Retinal pigment epithelial cell (primary cell): ENCODE results near the gene MNT.

Experiments
- DNase-seq: peaks from one replicate; pipeline ENCODE4 v3.0.0-alpha.2; 2010; ENCODE audit warnings: low read depth
- H3K4me3 ChIP-seq: 2 replicates; pipeline ENCODE4 v1.5.1; 2011; ENCODE audit warnings: mild to moderate bottlenecking, low read length, control low read depth, moderate library complexity
- TF ChIP-seq, protein P1 (sequence below): conservative IDR thresholded peaks from 2 replicates; pipeline ENCODE4 v1.5.1; 2011; ENCODE audit warnings: low read depth, low read length, control low read depth, inconsistent platforms

Gene MNT

DNA sequence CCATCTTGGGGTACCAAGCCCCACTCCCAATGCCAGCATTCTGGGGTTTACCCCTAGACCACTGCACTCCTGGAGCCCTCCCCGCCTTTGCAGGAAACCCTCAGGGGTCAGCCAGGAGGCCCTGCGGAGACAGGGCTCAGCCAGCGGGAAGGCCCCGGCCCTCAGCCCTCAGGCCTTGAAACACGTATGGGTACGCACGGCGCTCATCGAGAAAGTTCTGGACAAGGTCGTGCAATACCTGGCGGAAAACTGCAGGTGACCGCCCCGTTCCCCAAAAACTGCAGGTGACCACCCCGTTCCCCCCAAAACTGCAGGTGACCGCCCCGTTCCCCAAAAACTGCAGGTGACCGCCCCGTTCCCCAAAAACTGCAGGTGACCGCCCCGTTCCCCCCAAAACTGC, 38.8 kb downstream of the MNT start:
- DNase-seq = no peak
- TF ChIP-seq, protein P1, sequence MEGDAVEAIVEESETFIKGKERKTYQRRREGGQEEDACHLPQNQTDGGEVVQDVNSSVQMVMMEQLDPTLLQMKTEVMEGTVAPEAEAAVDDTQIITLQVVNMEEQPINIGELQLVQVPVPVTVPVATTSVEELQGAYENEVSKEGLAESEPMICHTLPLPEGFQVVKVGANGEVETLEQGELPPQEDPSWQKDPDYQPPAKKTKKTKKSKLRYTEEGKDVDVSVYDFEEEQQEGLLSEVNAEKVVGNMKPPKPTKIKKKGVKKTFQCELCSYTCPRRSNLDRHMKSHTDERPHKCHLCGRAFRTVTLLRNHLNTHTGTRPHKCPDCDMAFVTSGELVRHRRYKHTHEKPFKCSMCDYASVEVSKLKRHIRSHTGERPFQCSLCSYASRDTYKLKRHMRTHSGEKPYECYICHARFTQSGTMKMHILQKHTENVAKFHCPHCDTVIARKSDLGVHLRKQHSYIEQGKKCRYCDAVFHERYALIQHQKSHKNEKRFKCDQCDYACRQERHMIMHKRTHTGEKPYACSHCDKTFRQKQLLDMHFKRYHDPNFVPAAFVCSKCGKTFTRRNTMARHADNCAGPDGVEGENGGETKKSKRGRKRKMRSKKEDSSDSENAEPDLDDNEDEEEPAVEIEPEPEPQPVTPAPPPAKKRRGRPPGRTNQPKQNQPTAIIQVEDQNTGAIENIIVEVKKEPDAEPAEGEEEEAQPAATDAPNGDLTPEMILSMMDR = no peak

DNA sequence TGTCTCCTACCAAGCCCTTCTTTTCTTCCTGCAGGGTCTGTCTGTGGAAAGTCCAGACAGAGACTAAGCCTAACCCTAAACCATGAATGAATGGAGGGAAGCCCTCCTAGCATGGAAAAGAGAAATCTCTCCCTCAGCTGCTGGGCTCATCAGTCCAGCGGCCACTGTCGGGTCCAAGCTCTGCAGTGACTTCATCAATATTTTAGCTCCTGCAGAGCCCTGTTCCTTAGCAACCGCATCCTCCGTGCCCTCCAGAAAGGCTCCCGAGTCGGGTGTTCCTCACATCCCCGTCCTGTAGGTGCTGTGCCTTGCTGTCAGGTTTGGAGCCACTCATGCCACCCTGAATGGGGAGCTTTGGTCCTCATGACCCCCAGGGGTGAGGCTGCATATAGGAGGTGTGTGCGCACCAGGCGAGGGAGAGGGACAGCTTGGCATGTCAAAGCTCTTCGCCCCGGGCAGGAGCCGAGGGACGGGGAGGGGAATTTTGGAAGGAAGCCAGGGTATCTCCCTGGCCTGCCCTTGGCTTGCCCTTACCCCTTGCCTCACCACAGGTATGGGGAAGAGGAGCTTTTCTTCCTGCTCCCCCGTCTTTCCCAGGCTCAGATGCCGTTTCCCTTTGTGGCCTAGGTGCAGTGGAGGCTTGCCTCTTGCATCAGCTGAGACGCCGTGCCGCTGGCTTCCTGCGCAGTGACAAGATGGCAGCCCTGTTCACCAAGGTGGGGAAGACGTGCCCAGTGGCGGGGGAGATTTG, 39.7 kb downstream of the MNT start:
- TF ChIP-seq, protein P1 = no peak
- DNase-seq = no peak
- H3K4me3 ChIP-seq = no peak overlapping the region

More for the DNA sequence above, 38.8 kb downstream of the MNT start:
- no peak overlapping the region for H3K4me3 ChIP-seq

DNA sequence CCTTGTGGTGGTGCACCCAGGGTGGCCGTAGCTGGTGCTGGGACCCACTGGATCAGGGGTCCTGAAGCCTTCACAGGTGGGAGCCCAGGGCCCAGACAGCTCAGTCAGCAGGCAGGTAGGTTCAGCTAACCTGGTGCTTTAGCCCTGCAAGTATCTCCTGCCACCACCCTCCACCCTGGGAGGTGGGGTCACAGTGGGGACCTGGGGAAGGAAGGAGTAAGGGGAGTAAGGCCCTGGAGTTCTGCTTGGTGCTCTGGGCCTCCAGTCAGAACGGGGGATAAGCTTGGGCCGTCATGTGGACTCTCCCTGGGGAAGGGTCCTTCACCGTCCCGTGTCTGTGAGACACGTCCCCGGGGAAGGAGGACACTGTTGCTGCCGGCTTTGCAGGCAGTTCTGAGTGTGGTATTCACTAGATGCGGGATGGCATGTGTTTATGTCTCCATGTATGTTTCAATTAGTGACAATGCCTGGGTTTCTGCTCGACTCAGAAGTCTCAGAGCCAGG, 42.9 kb downstream of the MNT start:
- TF ChIP-seq, protein P1 = no peak
- H3K4me3 ChIP-seq = no peak overlapping the region
- DNase-seq = no peak

DNA sequence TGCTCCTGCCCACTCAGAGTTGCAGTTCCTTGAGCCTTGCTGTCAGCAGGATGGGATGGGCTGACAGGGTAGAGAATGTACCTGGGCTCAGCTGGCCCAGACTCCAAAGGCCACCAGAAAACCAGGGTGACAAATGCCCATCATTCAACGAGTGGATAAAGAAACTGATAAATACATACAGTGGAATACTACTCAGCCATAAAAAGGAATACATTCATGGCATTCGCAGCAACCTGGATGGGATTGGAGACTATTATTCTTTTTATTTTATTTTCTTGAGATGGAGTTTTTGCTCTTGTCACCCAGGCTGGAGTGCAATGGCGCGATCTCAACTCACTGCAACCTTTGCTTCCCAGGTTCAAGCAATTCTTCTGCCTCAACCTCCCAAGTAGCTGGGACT, 43.6 kb downstream of the MNT start:
- no peak for DNase-seq
- no peak overlapping the region for H3K4me3 ChIP-seq
- TF ChIP-seq, protein P1 = no peak

DNA sequence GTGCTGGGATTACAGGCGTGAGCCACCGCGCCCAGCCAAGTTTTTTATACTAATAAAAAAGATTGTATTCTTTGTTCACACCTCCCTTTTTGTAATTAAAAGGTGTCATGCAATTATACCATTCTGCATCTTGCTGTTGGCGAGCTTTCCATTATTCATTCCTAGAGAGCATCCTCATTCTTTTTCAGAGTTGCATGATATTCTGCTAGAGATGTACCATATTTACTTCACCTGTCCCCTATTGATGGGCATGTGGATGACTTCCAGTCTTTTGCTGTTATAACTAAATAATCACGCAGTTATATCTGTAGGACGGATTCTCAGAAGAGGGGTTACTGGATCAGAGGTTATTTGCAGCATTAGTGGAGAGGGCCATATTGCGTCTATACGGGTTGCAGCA, 46.5 kb downstream of the MNT start:
- DNase-seq = no peak
- TF ChIP-seq, protein P1 = no peak
- no peak overlapping the region for H3K4me3 ChIP-seq

DNA sequence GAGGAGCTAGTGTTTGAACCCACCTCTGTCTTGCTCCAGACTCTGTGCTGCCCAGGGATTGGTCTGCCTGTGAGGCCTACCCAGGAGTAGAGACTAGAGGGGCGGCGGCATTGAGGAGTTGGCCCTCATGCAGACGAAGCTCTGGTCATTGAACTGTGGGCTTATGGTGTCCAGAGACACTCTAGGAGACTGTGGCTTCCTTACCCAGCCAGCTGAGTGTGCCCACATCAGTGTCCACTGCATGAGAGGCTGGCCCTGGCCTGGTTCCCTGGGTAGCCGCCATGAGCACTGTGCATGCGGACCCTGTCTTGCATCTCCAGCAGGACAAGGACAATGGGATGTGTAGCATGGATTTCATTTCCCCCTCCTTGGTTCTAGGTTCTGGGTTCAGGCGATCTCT, 49.6 kb downstream of the MNT start:
- TF ChIP-seq, protein P1 = no peak
- no peak for DNase-seq
- H3K4me3 ChIP-seq = no peak overlapping the region

DNA sequence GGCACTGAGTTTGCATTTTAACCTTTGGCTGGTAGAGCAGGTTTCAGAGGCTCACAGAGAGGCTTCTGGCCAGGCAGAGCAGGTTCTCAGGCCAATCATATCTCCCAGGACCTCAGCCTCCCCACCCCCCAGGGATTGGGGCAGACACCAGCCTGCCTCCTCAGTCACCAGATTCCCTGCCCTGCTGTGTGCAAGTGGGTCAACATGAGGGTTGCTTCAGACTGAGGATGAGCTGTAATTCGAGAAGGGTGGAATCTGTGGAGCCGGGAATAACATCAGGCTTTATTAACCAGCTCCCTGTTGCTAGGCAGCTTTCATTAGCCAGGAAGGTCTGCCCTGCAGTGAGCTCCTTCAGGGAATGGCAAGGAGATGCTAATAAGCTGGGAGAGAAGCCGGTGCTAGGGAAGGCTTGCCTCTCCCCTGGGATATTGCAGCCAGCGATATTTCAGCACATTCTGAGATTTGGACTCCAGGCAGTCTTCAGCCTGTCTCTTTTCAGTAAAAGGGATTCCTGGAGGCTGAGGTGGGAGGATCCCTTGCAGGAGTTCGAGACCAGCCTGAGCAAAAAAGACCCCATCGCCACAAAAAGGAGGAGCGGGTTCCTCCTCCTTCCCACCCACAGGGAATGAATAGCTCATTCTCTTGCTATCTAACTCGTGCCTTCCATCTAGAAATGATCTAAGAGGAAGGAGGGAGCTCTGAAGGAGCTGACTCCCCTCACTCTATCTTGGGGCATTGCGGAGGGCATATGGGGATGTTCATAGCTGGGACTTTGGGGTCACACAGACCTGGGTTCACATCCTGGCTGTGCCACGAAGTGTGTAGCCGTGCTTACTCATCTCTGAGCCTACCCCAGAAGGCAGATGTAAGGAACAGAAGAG, 52.8 kb downstream of the MNT start:
- TF ChIP-seq, protein P1 = no peak
- DNase-seq = peak; percentile 53
- H3K4me3 ChIP-seq = no peak overlapping the region
